MM.1S (cell line): Measurements from ENCODE around the gene MC2R.

Experiments
- EZH2 ChIP-seq: fragments of 300-600 bp; sonication (generic); optimal IDR thresholded peaks from 2 replicates; pipeline ENCODE3; 2017; ENCODE audit warnings: low read depth, mild to moderate bottlenecking, antibody characterized with exemption, low read length, mixed read lengths
- TF ChIP-seq, protein P1 (sequence below): fragments of 300-600 bp; sonication (generic); IDR thresholded peaks from 2 replicates; pipeline ENCODE4 v1.5.1; 2016; ENCODE audit warnings: antibody characterized with exemption, low read length, mixed read lengths

DNA sequence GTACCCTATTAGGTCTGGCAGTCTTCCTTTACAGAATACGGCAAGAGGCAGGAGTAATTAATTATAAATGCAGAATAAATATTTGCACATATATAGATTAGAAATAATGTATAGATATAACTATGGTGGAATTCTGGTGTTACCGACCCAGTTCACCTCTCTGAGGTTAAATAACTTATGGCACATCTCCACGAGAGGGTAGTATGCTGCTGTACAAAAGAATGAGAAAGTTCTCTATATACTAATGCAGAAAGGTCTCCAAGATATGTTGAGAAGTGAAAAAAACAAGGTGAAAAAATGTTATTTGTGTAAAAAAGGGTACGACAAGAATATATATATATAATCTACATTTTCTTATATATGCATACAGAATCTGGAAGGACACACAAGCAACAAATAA lies 40.8 kb downstream of the MC2R start:
- TF ChIP-seq, protein P1, sequence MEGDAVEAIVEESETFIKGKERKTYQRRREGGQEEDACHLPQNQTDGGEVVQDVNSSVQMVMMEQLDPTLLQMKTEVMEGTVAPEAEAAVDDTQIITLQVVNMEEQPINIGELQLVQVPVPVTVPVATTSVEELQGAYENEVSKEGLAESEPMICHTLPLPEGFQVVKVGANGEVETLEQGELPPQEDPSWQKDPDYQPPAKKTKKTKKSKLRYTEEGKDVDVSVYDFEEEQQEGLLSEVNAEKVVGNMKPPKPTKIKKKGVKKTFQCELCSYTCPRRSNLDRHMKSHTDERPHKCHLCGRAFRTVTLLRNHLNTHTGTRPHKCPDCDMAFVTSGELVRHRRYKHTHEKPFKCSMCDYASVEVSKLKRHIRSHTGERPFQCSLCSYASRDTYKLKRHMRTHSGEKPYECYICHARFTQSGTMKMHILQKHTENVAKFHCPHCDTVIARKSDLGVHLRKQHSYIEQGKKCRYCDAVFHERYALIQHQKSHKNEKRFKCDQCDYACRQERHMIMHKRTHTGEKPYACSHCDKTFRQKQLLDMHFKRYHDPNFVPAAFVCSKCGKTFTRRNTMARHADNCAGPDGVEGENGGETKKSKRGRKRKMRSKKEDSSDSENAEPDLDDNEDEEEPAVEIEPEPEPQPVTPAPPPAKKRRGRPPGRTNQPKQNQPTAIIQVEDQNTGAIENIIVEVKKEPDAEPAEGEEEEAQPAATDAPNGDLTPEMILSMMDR: no peak
- TF ChIP-seq EZH2: no peak
